ENCODE results near the gene VTI1A. TPM values are rescaled to one million over a fixed set of nuclear protein-coding genes. Genes with fewer than 3 reads are reported as not detected.

Gene VTI1A
- total and polyA plus RNA-seq, 2 of the 4 experiments (the other 2 are of a cell fraction) = 9.7 to 24.9 TPM

GRCh38 chr10:112536663-112537062 is 89.6 kb downstream of the VTI1A start:
- Histone ChIP-seq H3K23ac (ENCODE audit: low read depth, low read length) (no peak overlapping the region), H4K91ac (ENCODE audit: insufficient read depth, low read depth, low read length) (no peak overlapping the region), H2AK5ac (ENCODE audit: low read depth, low read length) (no peak overlapping the region), H3K79me1 (ENCODE audit: low read depth in 1 of 2, low read length in 2 of 2) (no peaks in the 10 kb centered on the region), H3K4me2 (ENCODE audit: low read depth, low read length) (no peak overlapping the region), H2AK9ac (replicated peaks; ENCODE audit: low read depth, low read length, poor library complexity) (no peak overlapping the region), H3K9me3 (ENCODE audit: control insufficient read depth, insufficient read depth, low read length) (no peaks in the 10 kb centered on the region), H4K20me1 (ENCODE audit: insufficient read depth, low read length) (no peaks in the 10 kb centered on the region), H4K5ac (ENCODE audit: low read depth, low read length) (no peak overlapping the region), H3K56ac (ENCODE audit: extremely low read depth, insufficient read depth, low read length) (no peak overlapping the region), H4K8ac (ENCODE audit: low read depth in 2 of 2, low read length in 2 of 2) (no peak overlapping the region), H3K4ac (ENCODE audit: low read depth, low read length) (no peak overlapping the region), H2BK20ac (ENCODE audit: low read depth, low read length) (no peak overlapping the region), H3K18ac (ENCODE audit: low read depth, low read length) (no peak overlapping the region), H3K27me3 (ENCODE audit: control insufficient read depth, insufficient read depth, low read length) (no peaks in the 10 kb centered on the region), H2BK15ac (ENCODE audit: low read depth, low read length) (no peak overlapping the region), H3K4me3 (ENCODE audit: insufficient read depth, low read depth, low read length) (no peak overlapping the region), H3K9ac (ENCODE audit: low read depth, low read length) (no peak overlapping the region), H2BK120ac (ENCODE audit: low read depth, low read length) (no peak overlapping the region), H3K4me1 (ENCODE audit: control insufficient read depth, insufficient read depth, low read length) (peaks cover 4% of the 10 kb centered on the region; the same call in 1 of the 2 replicates), H3K14ac (replicated peaks; ENCODE audit: low read depth, low read length) (no peak overlapping the region), H3K9me1 (ENCODE audit: insufficient read depth, low read length) (no peaks in the 10 kb centered on the region), H3K36me3 (ENCODE audit: control insufficient read depth, insufficient read depth, low read length) (no peaks in the 10 kb centered on the region), H2BK5ac (ENCODE audit: low read depth, low read length, poor library complexity, severe bottlenecking) (no peak overlapping the region), H2AFZ (replicated peaks; ENCODE audit: low read length, poor library complexity) (no peak overlapping the region), H3K27ac (ENCODE audit: insufficient read depth, low read length) (no peak overlapping the region)
- no peak for TF ChIP-seq CHD1 (IDR thresholded peaks at IDR 0.05; ENCODE audit: low read depth, low read length)
- no peak for TF ChIP-seq POLR2A (IDR thresholded peaks at IDR 0.05; ENCODE audit: low read depth, low read length)
- no peak for TF ChIP-seq FOS (IDR thresholded peaks at IDR 0.05; ENCODE audit: low read depth, low read length)
- no peak for TF ChIP-seq RAD21 (IDR thresholded peaks at IDR 0.05; ENCODE audit: low read length)
- no peak for TF ChIP-seq ELK1 (IDR thresholded peaks at IDR 0.05; ENCODE audit: borderline replicate concordance, low read depth, low read length)
- no peak for TF ChIP-seq CEBPB (IDR thresholded peaks at IDR 0.05; ENCODE audit: low read depth, low read length)
- TF ChIP-seq CTCF (conservative IDR thresholded peaks at IDR 0.05; ENCODE audit: low read depth, low read length) = no peak
- TF ChIP-seq MXI1 (IDR thresholded peaks at IDR 0.05; ENCODE audit: borderline replicate concordance, low read depth, low read length) = no peak
- TF ChIP-seq NFE2L2 (IDR thresholded peaks at IDR 0.05; ENCODE audit: low read depth, low read length) = no peak
- no peak for TF ChIP-seq MAZ (IDR thresholded peaks at IDR 0.05; ENCODE audit: borderline replicate concordance, low read depth, low read length)
- TF ChIP-seq RCOR1 (IDR thresholded peaks at IDR 0.05; ENCODE audit: insufficient replicate concordance, low read length) = no peak
- no peak for TF ChIP-seq BHLHE40 (IDR thresholded peaks at IDR 0.05; ENCODE audit: low read depth, low read length)
- ChIA-PET POLR2A (ENCODE audit: unreplicated experiment) (no interaction called here), CTCF (interaction anchor here (0.7 to 0.9 kb wide), 3 partner anchors 10 to 80 kb away, joined by 3 to 4 read pairs (median 3); no protein-coding TSS in a partner anchor)
- intact Hi-C loops (cut with micrococcal nuclease) = no loop called here
- dilution Hi-C loops (cut with HindIII; ENCODE audit: low sequenced_read_pairs, unreplicated experiment) = no loop called here
- BruUV-seq (replicated peaks) = no TSS peak
- in situ Hi-C loops (cut with MboI; ENCODE audit: low sequenced_read_pairs) = no loop called here
- ATAC-seq (ENCODE audit: low read depth) (no peak), DNase-seq (no peak)
- WGBS, 2 experiments (ENCODE audit: extremely low coverage in 2 of 2, insufficient read length in 1 of 2) = no CpG with 5 or more reads among the region's 8 CpGs

Data from IMR-90 (cell line).